HepG2 (cell line): Measurements from ENCODE around the gene NAV1. TPM values are rescaled to one million over a fixed set of nuclear protein-coding genes. Genes with fewer than 3 reads are reported as not detected.

Experiments used
- ATAC-seq: fragments of 200-7000 bp; cut with Tn5 transposase; 3 replicates; pipeline ENCODE4 v1.9.1; 2020; ENCODE audit warnings: mild to moderate bottlenecking, moderate library complexity
- BruUV-seq: library from RNA; stranded (reverse); fragments of 400-500 nt; replicated peaks from 2 replicates; lab custom pipeline; 2021; lab: Mats Ljungman, UMichigan
- CTCF ChIA-PET: fragments of 300-600 bp; formaldehyde crosslinking; extraction: SDS; loops from one replicate; lab custom pipeline; 2021; ENCODE audit warnings: low total read pairs, inconsistent platforms, low intra/inter-chr PET ratio; lab: Yijun Ruan, JAX
- POLR2A ChIA-PET: fragments of 350-600 bp; sonication (Branson Sonifier 250); formaldehyde crosslinking; loops from one replicate; lab custom pipeline; 2020; ENCODE audit warnings: antibody characterized with exemption, inconsistent platforms; lab: Yijun Ruan, JAX
- DNase-seq: peaks from one replicate; pipeline ENCODE4 v3.0.0-alpha.2; 2015; ENCODE audit warnings: low spot score
- FAIRE-seq: peaks from 3 replicates; lab custom pipeline; 2011; peaks lifted over from hg19 to GRCh38; lab: Jason Lieb, UNC
- H2AFZ ChIP-seq: one replicate; pipeline ENCODE4 v1.6.1; 2011; ENCODE audit warnings: low read length, inconsistent platforms
- H3K27ac ChIP-seq: fragments of 300-600 bp; 3 replicates; pipeline ENCODE4 v1.8.0; 2011; ENCODE audit warnings: mixed run types, mild to moderate bottlenecking, mixed read lengths, low read length, inconsistent platforms; ENCODE audit not compliant: insufficient read depth; ENCODE audit errors: extremely low read length
- H3K27me3 ChIP-seq, 2 experiments: fragments of 200-600 bp in 1 of 2; 2 replicates in 1 of 2; 3 replicates in 1 of 2; pipeline versions ENCODE4 v1.6.0 to v1.8.0; 2011; ENCODE audit warnings: low read length in 2 of 2, mild to moderate bottlenecking in 2 of 2, moderate library complexity in 2 of 2, inconsistent platforms in 1 of 2; ENCODE audit not compliant: insufficient read depth in 2 of 2, control insufficient read depth in 1 of 2
- H3K36me3 ChIP-seq, 2 experiments: fragments of 200-600 bp in 1 of 2; replicated peaks in 1 of 2; 2 replicates in 1 of 2; 3 replicates in 1 of 2; pipeline versions ENCODE4 v1.5.1 to v1.8.0; 2011; ENCODE audit warnings: low read length in 2 of 2, inconsistent platforms in 1 of 2; ENCODE audit not compliant: insufficient read depth in 2 of 2, control insufficient read depth in 1 of 2
- H3K4me1 ChIP-seq: 2 replicates; pipeline ENCODE4 v1.5.1; 2012; ENCODE audit warnings: low read length, inconsistent platforms; ENCODE audit not compliant: insufficient read depth
- H3K4me2 ChIP-seq: 2 replicates; pipeline ENCODE4 v1.6.0; 2011; ENCODE audit warnings: low read depth, low read length, inconsistent platforms
- H3K4me3 ChIP-seq, 3 experiments: fragments of 200-600 bp in 1 of 3; sonication (generic), shearing (Covaris generic) in 1 of 3; replicated peaks in 1 of 3; 2 replicates each; pipeline ENCODE4 v1.5.1; 2011 to 2016; ENCODE audit warnings: low read length in 3 of 3, inconsistent platforms in 2 of 3, low read depth in 2 of 3, mild to moderate bottlenecking in 2 of 3, control low read depth in 1 of 3, mixed read lengths in 1 of 3; ENCODE audit not compliant: insufficient read depth in 1 of 3
- H3K79me2 ChIP-seq: one replicate; pipeline ENCODE4 v1.6.1; 2011; ENCODE audit warnings: low read length, inconsistent platforms; ENCODE audit not compliant: insufficient read depth
- H3K9ac ChIP-seq: 2 replicates; pipeline ENCODE4 v1.6.0; 2011; ENCODE audit warnings: mild to moderate bottlenecking, low read depth, low read length, inconsistent platforms; ENCODE audit not compliant: insufficient read depth
- H3K9me3 ChIP-seq: 2 replicates; pipeline ENCODE4 v1.5.1; 2012; ENCODE audit warnings: mild to moderate bottlenecking, low read length
- H4K20me1 ChIP-seq: 2 replicates; pipeline ENCODE4 v1.6.0; 2011; ENCODE audit warnings: inconsistent platforms, mild to moderate bottlenecking, low read length, moderate library complexity; ENCODE audit not compliant: insufficient read depth
- ELF4 ChIP-seq: sonication (generic); formaldehyde crosslinking; IDR thresholded peaks from 2 replicates; pipeline ENCODE4 v1.5.0; 2020; ENCODE audit warnings: missing genetic modification reagents, mild to moderate bottlenecking, moderate library complexity, borderline replicate concordance
- HDAC2 ChIP-seq: sonication (generic); formaldehyde crosslinking; IDR thresholded peaks from 2 replicates; pipeline ENCODE4 v1.4.0; 2020; ENCODE audit warnings: missing genetic modification reagents
- RFX3 ChIP-seq: IDR thresholded peaks from 2 replicates; pipeline ENCODE4 v1.6.1; 2016; ENCODE audit warnings: missing biosample characterization, missing genetic modification reagents
- SAFB2 ChIP-seq: sonication (generic); formaldehyde crosslinking; IDR thresholded peaks from 2 replicates; pipeline ENCODE4 v1.5.1; 2020; ENCODE audit warnings: missing genetic modification reagents, low read depth, mild to moderate bottlenecking, borderline replicate concordance
- SNRNP70 ChIP-seq: fragments of 200-400 bp; formaldehyde crosslinking; IDR thresholded peaks from 2 replicates; pipeline ENCODE4 v1.6.1; 2017; ENCODE audit warnings: mild to moderate bottlenecking, low read depth, low read length, moderate library complexity
- ZBTB43 ChIP-seq: sonication (generic); formaldehyde crosslinking; conservative IDR thresholded peaks from 2 replicates; pipeline ENCODE4 v1.4.0; 2020; ENCODE audit warnings: missing genetic modification reagents
- ZNF12 ChIP-seq: sonication (generic); formaldehyde crosslinking; IDR thresholded peaks from 2 replicates; pipeline ENCODE4 v1.5.0; 2020; ENCODE audit warnings: missing genetic modification reagents
- ZNF530 ChIP-seq: sonication (generic); formaldehyde crosslinking; IDR thresholded peaks from 2 replicates; pipeline ENCODE4 v1.5.0; 2020; ENCODE audit warnings: low read depth, mild to moderate bottlenecking, missing genetic modification reagents
- ZNF550 ChIP-seq: sonication (generic); formaldehyde crosslinking; IDR thresholded peaks from 2 replicates; pipeline ENCODE4 v1.4.0; 2020; ENCODE audit warnings: mild to moderate bottlenecking, missing genetic modification reagents, borderline replicate concordance
- ZNF747 ChIP-seq: sonication (generic); formaldehyde crosslinking; IDR thresholded peaks from 2 replicates; pipeline ENCODE4 v1.8.1; 2023; ENCODE audit warnings: missing genetic modification reagents, mild to moderate bottlenecking, borderline replicate concordance
- ZNF766 ChIP-seq: sonication (generic); formaldehyde crosslinking; IDR thresholded peaks from 2 replicates; pipeline ENCODE4 v1.5.0; 2020; ENCODE audit warnings: missing genetic modification reagents, borderline replicate concordance
- ZNF768 ChIP-seq: sonication (generic); formaldehyde crosslinking; IDR thresholded peaks from 2 replicates; pipeline ENCODE4 v1.4.0; 2020; ENCODE audit warnings: missing genetic modification reagents
- ZNF790 ChIP-seq: sonication (generic); formaldehyde crosslinking; IDR thresholded peaks from 2 replicates; pipeline ENCODE4 v1.8.0; 2022; ENCODE audit warnings: missing genetic modification reagents, mild to moderate bottlenecking, borderline replicate concordance
- ZNF792 ChIP-seq: IDR thresholded peaks from 2 replicates; pipeline ENCODE4 v1.6.1; 2016
- WGBS: methylation state at CpG from one replicate; pipeline ENCODE4 v1.1.6; 2017; ENCODE audit warnings: low lambda C conversion rate; 5-methylcytosine and 5-hydroxymethylcytosine counted together
- in situ Hi-C: cut with HindIII; loops from 2 replicates; pipeline ENCODE4 v1.10.0; 2017; ENCODE audit warnings: low pct_unique_long_range_greater_than_20kb; ENCODE audit not compliant: extremely low pct_ligation_motif_present
- intact Hi-C: fragments of 100-400 bp; cut with micrococcal nuclease; formaldehyde crosslinking; loops from one replicate; pipeline ENCODE4 v1.10.0; 2022; ENCODE audit not compliant: unreplicated experiment
- polyA plus RNA-seq, 8 experiments: library from polyadenylated mRNA; depleted of rRNA in 3 of 8; stranded (reverse) in 7 of 8; unstranded in 1 of 8; fragments of >200 nt; fragmentation: Illumina TruSeq in 4 of 8; extraction: Trizol in 4 of 8; gene quantifications; 2 replicates each; pipeline versions ENCODE4 v1.2.1 to v1.2.3, GENCODE V29; 2011 to 2016; ENCODE audit warnings: low read depth in 4 of 8, missing spikeins in 1 of 8, mixed read lengths in 1 of 8; ENCODE audit not compliant: insufficient read depth in 1 of 8
- total RNA-seq, 5 experiments: library from RNA; depleted of rRNA; stranded (reverse); fragments of >200 nt; fragmentation: Illumina TruSeq; extraction: Trizol; gene quantifications; 2 replicates each; pipeline ENCODE4 v1.2.3, GENCODE V29; 2016; ENCODE audit warnings: low read depth in 1 of 5

Gene NAV1
- total and polyA plus RNA-seq, 2 of the 13 experiments (the other 11 are each of a cell fraction or from before 2014, with no cell fraction given) = not detected

GRCh38 chr1:201499795-201500669 is 38.9 kb upstream of the NAV1 start:
- Histone ChIP-seq H3K9ac (no peak overlapping the region), H3K4me1 (peaks cover 87% of the 10 kb centered on the region), H4K20me1 (no peaks in the 10 kb centered on the region)
- no peak for DNase-seq
- POLR2A ChIA-PET = interaction anchor here (0.7 to 1.4 kb wide), 2 partner anchors 17 to 31 kb away, joined by 3 read pairs; partner anchors contain the start of gene PHLDA3
- CTCF ChIA-PET = interaction anchor here (1.6 kb wide), 1 partner anchor 13 kb away, joined by 3 read pairs; no protein-coding TSS in a partner anchor
- intact Hi-C loops = no loop called here
- no peak for TF ChIP-seq ELF4
- peak; percentile 65; the same call in 1 of the 2 replicates for TF ChIP-seq ZNF768 (CRISPR knock-in tag)
- TF ChIP-seq, all 625 proteins: peak for 1
- WGBS = 98% methylated on average over 5 of the region's 8 CpGs
- in situ Hi-C loops = no loop called here
- Histone ChIP-seq H3K27ac (no peak overlapping the region), H3K79me2 (no peaks in the 10 kb centered on the region), H3K4me2 (peak overlapping the region; percentile 21; the same call in 1 of the 2 replicates), H3K9me3 (no peaks in the 10 kb centered on the region), H3K4me3 (no peak overlapping the region), H2AFZ (no peak overlapping the region), H3K36me3 (no peaks in the 10 kb centered on the region), H3K27me3 (no peaks in the 10 kb centered on the region)
- no TSS peak for BruUV-seq
- ATAC-seq (no peak), FAIRE-seq (no peak)

- no TSS peak for BruUV-seq
- DNase-seq (no peak), ATAC-seq (no peak), FAIRE-seq (peak; percentile 8)
- no peak overlapping the region for H3K4me3 ChIP-seq
- WGBS = 28% methylated on average over 4 of the region's 4 CpGs
- in situ Hi-C loops (no loop called here), intact Hi-C loops (no loop called here)
- H3K9ac ChIP-seq = no peak overlapping the region
- no peaks in the 10 kb centered on the region for H3K27me3 ChIP-seq
- H3K4me1 ChIP-seq = peaks cover 87% of the 10 kb centered on the region
- no peak overlapping the region for H3K27ac ChIP-seq
- H4K20me1 ChIP-seq = no peaks in the 10 kb centered on the region
- H3K36me3 ChIP-seq = no peaks in the 10 kb centered on the region
- CTCF ChIA-PET = interaction anchor here (1.6 kb wide), 1 partner anchor 12 kb away, joined by 3 read pairs; no protein-coding TSS in a partner anchor
- H2AFZ ChIP-seq = no peak overlapping the region
- peak overlapping the region; percentile 21 for H3K4me2 ChIP-seq
- POLR2A ChIA-PET = interaction anchor here (0.7 to 1.4 kb wide), 2 partner anchors 18 to 32 kb away, joined by 3 read pairs; partner anchors contain the start of gene PHLDA3
- no peaks in the 10 kb centered on the region for H3K9me3 ChIP-seq
- H3K79me2 ChIP-seq = no peaks in the 10 kb centered on the region
- TF ChIP-seq SNRNP70 = no peak
- TF ChIP-seq RFX3 = no peak
- TF ChIP-seq ZNF792 (CRISPR knock-in tag) = no peak
- TF ChIP-seq ZBTB43 (CRISPR knock-in tag) = no peak
- TF ChIP-seq ZNF550 (CRISPR knock-in tag) = no peak
- no peak for TF ChIP-seq ZNF12 (CRISPR knock-in tag)
- TF ChIP-seq SAFB2 (CRISPR knock-in tag) = no peak
- TF ChIP-seq ZNF747 = no peak
- TF ChIP-seq HDAC2 (CRISPR knock-in tag) = peak; percentile 70; the same call in 1 of the 2 replicates
- TF ChIP-seq ZNF766 (CRISPR knock-in tag) = no peak
- no peak for TF ChIP-seq ZNF790 (CRISPR knock-in tag)
- TF ChIP-seq ZNF530 = no peak
Measured at GRCh38 chr1:201500670-201501120, 38.2 kb upstream of the NAV1 start.
